Measurements from ENCODE around the gene FAM210B. TPM values are rescaled to one million over a fixed set of nuclear protein-coding genes. Genes with fewer than 3 reads are reported as not detected.
A peak's percentile ranks its signal among the peaks of the same experiment; 100 is the strongest.

The FAM210B gene
- total and polyA plus RNA-seq, 2 of the 13 experiments (the other 11 are each of a cell fraction or from before 2014, with no cell fraction given), result 75.9 to 107 TPM

DNA sequence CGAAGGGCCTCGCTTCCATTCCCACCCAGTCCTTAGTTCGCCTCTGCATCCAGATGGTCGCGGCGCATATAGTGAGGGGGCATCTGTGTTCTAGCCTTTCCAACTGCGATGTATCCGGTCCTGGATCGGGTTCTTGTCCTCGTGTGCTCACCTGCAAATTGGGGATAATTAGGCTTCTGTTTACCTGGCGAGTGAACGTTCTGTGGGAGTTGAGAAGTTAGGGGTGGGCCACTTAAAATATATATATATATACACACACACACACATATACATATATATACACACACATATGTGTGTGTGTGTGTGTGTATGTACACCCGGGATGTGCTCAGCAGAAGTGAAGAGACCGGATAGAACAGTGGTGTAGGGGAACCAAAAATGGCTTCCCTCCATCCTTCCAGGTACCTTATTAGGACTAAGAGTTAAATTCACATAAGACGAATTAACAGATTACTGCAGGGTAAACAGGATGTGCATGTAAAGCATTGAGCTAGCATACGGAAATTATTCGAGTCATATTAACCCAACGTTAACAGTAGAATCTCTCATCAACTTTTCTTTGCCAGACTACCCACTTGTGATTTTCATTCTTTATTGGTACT, 34.2 kb downstream of the FAM210B start (continued):
- TF ChIP-seq KAT2B (IDR thresholded peaks at IDR 0.05; ENCODE audit: borderline replicate concordance, low read depth, low read length), result no peak
- no peak for TF ChIP-seq KDM5B (CRISPR knock-in tag; IDR thresholded peaks at IDR 0.05; ENCODE audit: borderline replicate concordance)
- TF ChIP-seq MAZ (IDR thresholded peaks at IDR 0.05; ENCODE audit: borderline replicate concordance, low read depth, low read length), result no peak
- TF ChIP-seq MAZ (CRISPR knock-in tag; IDR thresholded peaks at IDR 0.05; ENCODE audit: low read depth), result no peak
- no peak for TF ChIP-seq BHLHE40 (IDR thresholded peaks at IDR 0.05; ENCODE audit: low read length)
- 0 out of 2 replicates have a peak, but pooled peaks have one; percentile 11 for TF ChIP-seq ARID2 (CRISPR knock-in tag; IDR thresholded peaks at IDR 0.05; ENCODE audit: borderline replicate concordance)
- TF ChIP-seq, protein P1, sequence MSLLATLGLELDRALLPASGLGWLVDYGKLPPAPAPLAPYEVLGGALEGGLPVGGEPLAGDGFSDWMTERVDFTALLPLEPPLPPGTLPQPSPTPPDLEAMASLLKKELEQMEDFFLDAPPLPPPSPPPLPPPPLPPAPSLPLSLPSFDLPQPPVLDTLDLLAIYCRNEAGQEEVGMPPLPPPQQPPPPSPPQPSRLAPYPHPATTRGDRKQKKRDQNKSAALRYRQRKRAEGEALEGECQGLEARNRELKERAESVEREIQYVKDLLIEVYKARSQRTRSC (CRISPR knock-in tag; IDR thresholded peaks at IDR 0.05; ENCODE audit: low read depth), result 0 out of 2 replicates have a peak, but pooled peaks have one; percentile 32
- TF ChIP-seq SSRP1 (CRISPR knock-in tag; IDR thresholded peaks at IDR 0.05), result no peak
- TF ChIP-seq ZNF296 (CRISPR knock-in tag; conservative IDR thresholded peaks at IDR 0.05), result 0 out of 2 replicates have a peak, but pooled peaks have one; percentile 67
- TF ChIP-seq, protein P2, sequence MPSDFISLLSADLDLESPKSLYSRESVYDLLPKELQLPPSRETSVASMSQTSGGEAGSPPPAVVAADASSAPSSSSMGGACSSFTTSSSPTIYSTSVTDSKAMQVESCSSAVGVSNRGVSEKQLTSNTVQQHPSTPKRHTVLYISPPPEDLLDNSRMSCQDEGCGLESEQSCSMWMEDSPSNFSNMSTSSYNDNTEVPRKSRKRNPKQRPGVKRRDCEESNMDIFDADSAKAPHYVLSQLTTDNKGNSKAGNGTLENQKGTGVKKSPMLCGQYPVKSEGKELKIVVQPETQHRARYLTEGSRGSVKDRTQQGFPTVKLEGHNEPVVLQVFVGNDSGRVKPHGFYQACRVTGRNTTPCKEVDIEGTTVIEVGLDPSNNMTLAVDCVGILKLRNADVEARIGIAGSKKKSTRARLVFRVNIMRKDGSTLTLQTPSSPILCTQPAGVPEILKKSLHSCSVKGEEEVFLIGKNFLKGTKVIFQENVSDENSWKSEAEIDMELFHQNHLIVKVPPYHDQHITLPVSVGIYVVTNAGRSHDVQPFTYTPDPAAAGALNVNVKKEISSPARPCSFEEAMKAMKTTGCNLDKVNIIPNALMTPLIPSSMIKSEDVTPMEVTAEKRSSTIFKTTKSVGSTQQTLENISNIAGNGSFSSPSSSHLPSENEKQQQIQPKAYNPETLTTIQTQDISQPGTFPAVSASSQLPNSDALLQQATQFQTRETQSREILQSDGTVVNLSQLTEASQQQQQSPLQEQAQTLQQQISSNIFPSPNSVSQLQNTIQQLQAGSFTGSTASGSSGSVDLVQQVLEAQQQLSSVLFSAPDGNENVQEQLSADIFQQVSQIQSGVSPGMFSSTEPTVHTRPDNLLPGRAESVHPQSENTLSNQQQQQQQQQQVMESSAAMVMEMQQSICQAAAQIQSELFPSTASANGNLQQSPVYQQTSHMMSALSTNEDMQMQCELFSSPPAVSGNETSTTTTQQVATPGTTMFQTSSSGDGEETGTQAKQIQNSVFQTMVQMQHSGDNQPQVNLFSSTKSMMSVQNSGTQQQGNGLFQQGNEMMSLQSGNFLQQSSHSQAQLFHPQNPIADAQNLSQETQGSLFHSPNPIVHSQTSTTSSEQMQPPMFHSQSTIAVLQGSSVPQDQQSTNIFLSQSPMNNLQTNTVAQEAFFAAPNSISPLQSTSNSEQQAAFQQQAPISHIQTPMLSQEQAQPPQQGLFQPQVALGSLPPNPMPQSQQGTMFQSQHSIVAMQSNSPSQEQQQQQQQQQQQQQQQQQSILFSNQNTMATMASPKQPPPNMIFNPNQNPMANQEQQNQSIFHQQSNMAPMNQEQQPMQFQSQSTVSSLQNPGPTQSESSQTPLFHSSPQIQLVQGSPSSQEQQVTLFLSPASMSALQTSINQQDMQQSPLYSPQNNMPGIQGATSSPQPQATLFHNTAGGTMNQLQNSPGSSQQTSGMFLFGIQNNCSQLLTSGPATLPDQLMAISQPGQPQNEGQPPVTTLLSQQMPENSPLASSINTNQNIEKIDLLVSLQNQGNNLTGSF (CRISPR knock-in tag; IDR thresholded peaks at IDR 0.05), result 0 out of 2 replicates have a peak, but pooled peaks have one; percentile 20
- peak; percentile 56; the same call in 1 of the 2 replicates for TF ChIP-seq PHF8 (CRISPR knock-in tag; IDR thresholded peaks at IDR 0.05)
- 0 out of 2 replicates have a peak, but pooled peaks have one; percentile 9 for TF ChIP-seq ZC3H13 (CRISPR knock-in tag; IDR thresholded peaks at IDR 0.05)
- TF ChIP-seq, protein P3, sequence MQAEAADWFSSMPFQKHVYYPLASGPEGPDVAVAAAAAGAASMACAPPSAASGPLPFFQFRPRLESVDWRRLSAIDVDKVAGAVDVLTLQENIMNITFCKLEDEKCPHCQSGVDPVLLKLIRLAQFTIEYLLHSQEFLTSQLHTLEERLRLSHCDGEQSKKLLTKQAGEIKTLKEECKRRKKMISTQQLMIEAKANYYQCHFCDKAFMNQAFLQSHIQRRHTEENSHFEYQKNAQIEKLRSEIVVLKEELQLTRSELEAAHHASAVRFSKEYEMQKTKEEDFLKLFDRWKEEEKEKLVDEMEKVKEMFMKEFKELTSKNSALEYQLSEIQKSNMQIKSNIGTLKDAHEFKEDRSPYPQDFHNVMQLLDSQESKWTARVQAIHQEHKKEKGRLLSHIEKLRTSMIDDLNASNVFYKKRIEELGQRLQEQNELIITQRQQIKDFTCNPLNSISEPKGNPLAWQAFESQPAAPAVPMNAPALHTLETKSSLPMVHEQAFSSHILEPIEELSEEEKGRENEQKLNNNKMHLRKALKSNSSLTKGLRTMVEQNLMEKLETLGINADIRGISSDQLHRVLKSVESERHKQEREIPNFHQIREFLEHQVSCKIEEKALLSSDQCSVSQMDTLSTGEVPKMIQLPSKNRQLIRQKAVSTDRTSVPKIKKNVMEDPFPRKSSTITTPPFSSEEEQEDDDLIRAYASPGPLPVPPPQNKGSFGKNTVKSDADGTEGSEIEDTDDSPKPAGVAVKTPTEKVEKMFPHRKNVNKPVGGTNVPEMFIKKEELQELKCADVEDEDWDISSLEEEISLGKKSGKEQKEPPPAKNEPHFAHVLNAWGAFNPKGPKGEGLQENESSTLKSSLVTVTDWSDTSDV (CRISPR knock-in tag; IDR thresholded peaks at IDR 0.05), result peak; percentile 16; the same call in 1 of the 2 replicates
- no peak for TF ChIP-seq GPN1 (CRISPR knock-in tag; IDR thresholded peaks at IDR 0.05; ENCODE audit: borderline replicate concordance)
- peak; percentile 36; the same call in 1 of the 2 replicates for TF ChIP-seq SIN3B (IDR thresholded peaks at IDR 0.05; ENCODE audit: low read length)
- 0 out of 2 replicates have a peak, but pooled peaks have one; percentile 63 for TF ChIP-seq ZNF790 (CRISPR knock-in tag; IDR thresholded peaks at IDR 0.05; ENCODE audit: borderline replicate concordance)
- TF ChIP-seq ZNF101 (CRISPR knock-in tag; IDR thresholded peaks at IDR 0.05; ENCODE audit: borderline replicate concordance, low read depth), result peak; percentile 55; the same call in 1 of the 2 replicates
- 0 out of 2 replicates have a peak, but pooled peaks have one; percentile 17 for TF ChIP-seq ZBTB7B (CRISPR knock-in tag; IDR thresholded peaks at IDR 0.05)
